Measurements from ENCODE around the gene MAP4K3.
A peak's percentile ranks its signal among the peaks of the same experiment; 100 is the strongest.

Gene MAP4K3

DNA sequence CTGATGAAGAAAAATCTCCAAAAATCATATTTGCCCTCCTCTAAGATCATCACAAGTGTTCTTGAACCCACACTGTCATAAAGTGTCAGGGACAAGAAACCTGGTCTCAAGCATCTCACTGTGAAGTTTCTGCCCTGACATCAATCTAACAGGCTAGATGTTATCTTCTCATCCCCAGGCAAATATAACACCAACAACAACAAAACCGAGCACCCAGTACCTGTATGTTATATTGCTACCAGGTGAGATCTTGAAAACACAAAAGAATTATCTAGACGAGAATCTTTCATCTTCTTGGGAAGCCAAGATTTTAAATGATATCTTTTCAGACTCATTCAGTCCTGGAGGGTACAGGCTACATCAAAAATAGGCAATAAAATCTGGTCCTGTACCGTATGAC, 8.8 kb upstream of the MAP4K3 start:
- ChIA-PET POLR2A (no interaction called here), CTCF (no interaction called here)
- Histone ChIP-seq H3K36me3 (ENCODE audit: control insufficient read depth in 4 of 4, insufficient read depth in 4 of 4, low read length in 3 of 4) (peaks cover 0 to 10% (median 4%) of the 10 kb centered on the region in 4 experiments), H3K9me3 (ENCODE audit: control extremely low read depth in 1 of 5, control insufficient read depth in 4 of 5, insufficient read depth in 2 of 5, low read depth in 1 of 5, low read length in 4 of 5) (peaks cover 0 to 6% (median 3%) of the 10 kb centered on the region in 5 experiments), H3K4me3 (ENCODE audit: control insufficient read depth in 1 of 7, extremely low read depth in 1 of 7, insufficient read depth in 4 of 7, low read depth in 2 of 7, low read length in 6 of 7) (no peak overlapping the region), H3K4me1 (ENCODE audit: control extremely low read depth in 1 of 4, control insufficient read depth in 4 of 4, insufficient read depth in 4 of 4, low read length in 3 of 4) (no peaks in the 10 kb centered on the region), H3K27ac (ENCODE audit: insufficient read depth in 1 of 2, low read depth in 1 of 2, low read length in 2 of 2, poor library complexity in 1 of 2, severe bottlenecking in 2 of 2) (no peak overlapping the region), H3K27me3 (replicated peaks in 2 of 5; ENCODE audit: control insufficient read depth in 4 of 5, insufficient read depth in 5 of 5, low read length in 4 of 5) (no peaks in the 10 kb centered on the region)
- no peak for DNase-seq
- whole genome bisulfite sequencing (ENCODE audit: insufficient coverage) = 100% methylated on average over 1 of the region's 3 CpGs

- H3K27me3 ChIP-seq (replicated peaks in 2 of 5; ENCODE audit: control insufficient read depth in 4 of 5, insufficient read depth in 5 of 5, low read length in 4 of 5) = no peaks in the 10 kb centered on the region
- ChIA-PET CTCF (no interaction called here), POLR2A (no interaction called here)
- peaks cover 0 to 10% (median 4%) of the 10 kb centered on the region in 4 experiments for H3K36me3 ChIP-seq (ENCODE audit: control insufficient read depth in 4 of 4, insufficient read depth in 4 of 4, low read length in 3 of 4)
- H3K27ac ChIP-seq (ENCODE audit: insufficient read depth in 1 of 2, low read depth in 1 of 2, low read length in 2 of 2, poor library complexity in 1 of 2, severe bottlenecking in 2 of 2) = no peak overlapping the region
- no peak overlapping the region for H3K4me3 ChIP-seq (ENCODE audit: control insufficient read depth in 1 of 7, extremely low read depth in 1 of 7, insufficient read depth in 4 of 7, low read depth in 2 of 7, low read length in 6 of 7)
- DNase-seq = no peak
- peaks cover 0 to 27% (median 16%) of the 10 kb centered on the region in 4 experiments for H3K4me1 ChIP-seq (ENCODE audit: control extremely low read depth in 1 of 4, control insufficient read depth in 4 of 4, insufficient read depth in 4 of 4, low read length in 3 of 4)
- peaks cover 0 to 6% (median 3%) of the 10 kb centered on the region in 5 experiments for H3K9me3 ChIP-seq (ENCODE audit: control extremely low read depth in 1 of 5, control insufficient read depth in 4 of 5, insufficient read depth in 2 of 5, low read depth in 1 of 5, low read length in 4 of 5)
- 83% methylated on average over 1 of the region's 1 CpG for WGBS (ENCODE audit: insufficient coverage)
These were observed 5.9 kb upstream of the MAP4K3 start for GRCh38 chr2:39443009-39443408.

- Histone ChIP-seq H3K27ac (ENCODE audit: insufficient read depth in 1 of 2, low read depth in 1 of 2, low read length in 2 of 2, poor library complexity in 1 of 2, severe bottlenecking in 2 of 2) (peak overlapping the region; percentile 56 to 82), H3K36me3 (ENCODE audit: control insufficient read depth in 4 of 4, insufficient read depth in 4 of 4, low read length in 3 of 4) (no peaks in the 10 kb centered on the region), H3K27me3 (replicated peaks in 2 of 5; ENCODE audit: control insufficient read depth in 4 of 5, insufficient read depth in 5 of 5, low read length in 4 of 5) (no peaks in the 10 kb centered on the region), H3K4me1 (ENCODE audit: control extremely low read depth in 1 of 4, control insufficient read depth in 4 of 4, insufficient read depth in 4 of 4, low read length in 3 of 4) (peaks cover 13 to 54% (median 39%) of the 10 kb centered on the region in 4 experiments), H3K9me3 (ENCODE audit: control extremely low read depth in 1 of 5, control insufficient read depth in 4 of 5, insufficient read depth in 2 of 5, low read depth in 1 of 5, low read length in 4 of 5) (peaks cover 0 to 2% (median under 1%) of the 10 kb centered on the region in 5 experiments), H3K4me3 (ENCODE audit: control insufficient read depth in 1 of 7, extremely low read depth in 1 of 7, insufficient read depth in 4 of 7, low read depth in 2 of 7, low read length in 6 of 7) (peak overlapping the region; percentile 75 to 99 (median 94))
- WGBS (ENCODE audit: insufficient coverage) = 4% methylated on average over 18 of the region's 28 CpGs
- CTCF ChIA-PET = interaction anchor here (1.1 to 1.2 kb wide), 3 partner anchors 54 to 293 kb away, joined by 3 to 6 read pairs (median 3); no protein-coding TSS in a partner anchor
- POLR2A ChIA-PET = no interaction called here
- peak in 2 of 3 donors; percentile 41 to 59 for DNase-seq
These were observed 624 bp upstream of the MAP4K3 start for GRCh38 chr2:39437522-39438296.

GRCh38 chr2:39435741-39436591, 1.1 kb downstream of the MAP4K3 start:
- H3K27me3 ChIP-seq (replicated peaks in 2 of 5; ENCODE audit: control insufficient read depth in 4 of 5, insufficient read depth in 5 of 5, low read length in 4 of 5) = no peaks in the 10 kb centered on the region
- WGBS (ENCODE audit: insufficient coverage) = 4% methylated on average over 16 of the region's 17 CpGs
- H3K4me3 ChIP-seq (ENCODE audit: control insufficient read depth in 1 of 7, extremely low read depth in 1 of 7, insufficient read depth in 4 of 7, low read depth in 2 of 7, low read length in 6 of 7) = peak overlapping the region; percentile 75 to 99 (median 94)
- POLR2A ChIA-PET = interaction anchor here (0.6 kb wide), 1 partner anchor 9 kb away, joined by 4 read pairs; no protein-coding TSS in a partner anchor
- CTCF ChIA-PET = no interaction called here
- H3K36me3 ChIP-seq (ENCODE audit: control insufficient read depth in 4 of 4, insufficient read depth in 4 of 4, low read length in 3 of 4) = no peaks in the 10 kb centered on the region
- peaks cover 13 to 59% (median 39%) of the 10 kb centered on the region in 4 experiments for H3K4me1 ChIP-seq (ENCODE audit: control extremely low read depth in 1 of 4, control insufficient read depth in 4 of 4, insufficient read depth in 4 of 4, low read length in 3 of 4)
- no peaks in the 10 kb centered on the region for H3K9me3 ChIP-seq (ENCODE audit: control extremely low read depth in 1 of 5, control insufficient read depth in 4 of 5, insufficient read depth in 2 of 5, low read depth in 1 of 5, low read length in 4 of 5)
- DNase-seq = peak in 1 of 3 donors; percentile 20
- H3K27ac ChIP-seq (ENCODE audit: insufficient read depth in 1 of 2, low read depth in 1 of 2, low read length in 2 of 2, poor library complexity in 1 of 2, severe bottlenecking in 2 of 2) = peak overlapping the region; percentile 56 to 82

DNA sequence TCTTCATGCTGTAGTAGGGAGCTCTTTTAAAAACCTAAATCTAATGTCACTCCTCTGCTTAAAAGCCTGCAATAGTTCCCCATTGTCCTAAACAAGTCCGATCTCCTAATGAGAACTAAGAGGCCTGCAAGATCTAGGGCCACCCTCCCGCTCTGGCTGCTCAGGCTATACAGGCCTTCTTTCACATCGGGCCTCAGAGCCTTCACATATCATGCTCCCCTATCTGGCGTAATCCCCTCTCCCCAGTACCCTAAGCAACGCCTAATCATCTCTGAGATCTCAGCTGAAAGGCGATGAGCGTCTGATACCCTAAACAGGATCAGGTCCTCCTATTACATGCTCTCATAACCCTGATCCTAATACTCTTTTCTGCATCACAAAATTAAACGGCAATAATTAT, 1.9 kb downstream of the MAP4K3 start:
- Histone ChIP-seq H3K4me3 (ENCODE audit: control insufficient read depth in 1 of 7, extremely low read depth in 1 of 7, insufficient read depth in 4 of 7, low read depth in 2 of 7, low read length in 6 of 7) (peak overlapping the region in 6 of 7 experiments; percentile 90 to 99 (median 94)), H3K27ac (ENCODE audit: insufficient read depth in 1 of 2, low read depth in 1 of 2, low read length in 2 of 2, poor library complexity in 1 of 2, severe bottlenecking in 2 of 2) (peak overlapping the region in 1 of 2 experiments; percentile 82), H3K9me3 (ENCODE audit: control extremely low read depth in 1 of 5, control insufficient read depth in 4 of 5, insufficient read depth in 2 of 5, low read depth in 1 of 5, low read length in 4 of 5) (no peaks in the 10 kb centered on the region), H3K36me3 (ENCODE audit: control insufficient read depth in 4 of 4, insufficient read depth in 4 of 4, low read length in 3 of 4) (no peaks in the 10 kb centered on the region), H3K4me1 (ENCODE audit: control extremely low read depth in 1 of 4, control insufficient read depth in 4 of 4, insufficient read depth in 4 of 4, low read length in 3 of 4) (peaks cover 13 to 55% (median 39%) of the 10 kb centered on the region in 4 experiments), H3K27me3 (replicated peaks in 2 of 5; ENCODE audit: control insufficient read depth in 4 of 5, insufficient read depth in 5 of 5, low read length in 4 of 5) (no peaks in the 10 kb centered on the region)
- peak in 2 of 3 donors; percentile 8 to 19 for DNase-seq
- WGBS (ENCODE audit: insufficient coverage) = 80% methylated on average over 6 of the region's 8 CpGs
- ChIA-PET POLR2A (no interaction called here), CTCF (no interaction called here)

DNA sequence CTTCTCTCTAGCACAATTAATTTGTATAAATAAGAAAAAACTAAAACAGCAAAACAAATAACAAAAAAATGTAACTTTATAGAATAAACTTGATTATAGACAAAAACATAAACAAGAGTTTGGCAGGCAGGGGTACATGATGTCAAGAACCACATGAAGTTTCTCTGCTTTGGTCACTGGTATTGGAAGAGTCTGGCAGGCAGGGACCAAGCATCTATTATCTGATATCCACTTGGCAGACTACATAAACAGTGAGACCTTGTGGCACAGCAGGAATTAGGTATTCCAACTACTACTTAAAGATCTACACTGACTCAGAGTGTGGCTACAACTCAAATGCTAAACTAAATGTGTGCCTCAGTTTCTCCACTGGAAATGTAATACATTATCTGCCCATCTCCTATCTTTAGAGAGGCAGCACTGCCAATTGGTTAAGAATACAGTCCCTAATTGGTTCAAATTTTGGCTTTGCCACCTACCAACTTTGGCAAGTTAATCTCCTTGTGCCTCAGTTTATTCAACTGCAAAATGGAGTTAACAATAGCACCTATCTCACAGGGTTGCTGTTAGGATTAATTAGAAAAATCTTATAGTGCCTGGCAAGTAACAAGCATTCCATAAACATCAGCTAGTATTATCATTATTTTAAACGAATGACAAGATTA, 2.7 kb downstream of the MAP4K3 start:
- Histone ChIP-seq H3K27me3 (replicated peaks in 2 of 5; ENCODE audit: control insufficient read depth in 4 of 5, insufficient read depth in 5 of 5, low read length in 4 of 5) (no peaks in the 10 kb centered on the region), H3K9me3 (ENCODE audit: control extremely low read depth in 1 of 5, control insufficient read depth in 4 of 5, insufficient read depth in 2 of 5, low read depth in 1 of 5, low read length in 4 of 5) (no peaks in the 10 kb centered on the region), H3K4me3 (ENCODE audit: control insufficient read depth in 1 of 7, extremely low read depth in 1 of 7, insufficient read depth in 4 of 7, low read depth in 2 of 7, low read length in 6 of 7) (no peak overlapping the region), H3K4me1 (ENCODE audit: control extremely low read depth in 1 of 4, control insufficient read depth in 4 of 4, insufficient read depth in 4 of 4, low read length in 3 of 4) (peaks cover 13 to 46% (median 35%) of the 10 kb centered on the region in 4 experiments), H3K36me3 (ENCODE audit: control insufficient read depth in 4 of 4, insufficient read depth in 4 of 4, low read length in 3 of 4) (no peaks in the 10 kb centered on the region), H3K27ac (ENCODE audit: insufficient read depth in 1 of 2, low read depth in 1 of 2, low read length in 2 of 2, poor library complexity in 1 of 2, severe bottlenecking in 2 of 2) (no peak overlapping the region)
- 100% methylated on average over 1 of the region's 1 CpG for WGBS (ENCODE audit: insufficient coverage)
- no peak for DNase-seq
- ChIA-PET POLR2A (no interaction called here), CTCF (interaction anchor here (1.2 kb wide), 1 partner anchor 57 kb away, joined by 3 read pairs; no protein-coding TSS in a partner anchor)

Data from common myeloid progenitor, CD34-positive (primary cell).